LNCaP clone FGC (cell line): ENCODE data around the gene HUS1B.

Experiments used
- DNase-seq: peaks from one replicate; pipeline ENCODE4 v3.0.0-alpha.2; 2011; ENCODE audit warnings: low read depth
- H3K4me3 ChIP-seq: 2 replicates; pipeline ENCODE4 v1.5.1; 2011; ENCODE audit warnings: mild to moderate bottlenecking, low read depth, low read length, control low read depth
- TF ChIP-seq, protein P1 (sequence below): IDR thresholded peaks from 2 replicates; pipeline ENCODE4 v1.5.1; 2012; ENCODE audit warnings: mild to moderate bottlenecking; ENCODE audit not compliant: control insufficient read depth, insufficient read depth; ENCODE audit errors: extremely low read depth

Gene HUS1B

DNA sequence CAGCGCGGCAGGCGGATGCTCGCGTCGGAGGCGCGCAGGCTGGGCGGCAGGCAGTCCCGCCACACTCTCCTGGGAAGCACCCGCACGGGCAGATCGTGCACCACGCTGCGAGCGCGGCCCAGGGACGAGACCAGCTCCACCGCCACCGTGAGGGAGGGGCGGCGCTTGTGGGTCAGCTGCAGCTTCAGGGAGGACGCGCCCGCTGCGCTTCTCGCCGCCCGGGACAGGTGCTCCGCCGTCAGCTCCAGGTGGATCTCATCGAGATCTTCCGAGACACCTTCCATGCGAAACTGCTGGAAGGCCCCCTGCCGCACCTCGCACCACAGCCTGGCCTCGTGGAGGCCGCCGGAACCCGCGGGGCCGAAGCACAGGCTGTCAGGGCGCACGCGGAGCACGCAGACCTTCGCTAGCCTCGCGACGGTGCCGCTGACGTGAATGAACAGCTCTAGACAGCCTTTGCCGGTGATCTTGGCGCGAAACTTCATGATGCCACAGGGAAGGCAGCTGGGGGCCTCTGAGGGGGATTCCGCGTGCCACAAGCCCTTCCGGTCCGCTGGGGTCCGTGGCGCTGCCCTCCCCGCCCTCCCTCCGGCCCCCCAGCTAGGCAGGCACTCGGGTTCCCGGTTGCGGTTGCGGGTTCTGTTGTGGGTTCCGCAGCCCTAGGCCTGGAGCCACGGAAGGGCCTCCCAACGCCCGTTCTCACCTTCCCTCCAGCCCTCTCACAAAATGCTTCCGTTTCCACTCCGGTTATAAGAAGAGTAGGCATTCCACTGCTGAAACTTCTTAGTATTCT, at the start of gene HUS1B:
TSS of gene HUS1B (minus strand) at position 641 of the 793 bp plus-strand sequence. CDS start at position 485, 156 bp downstream.
- no peak within 1 kb of the TSS for H3K4me3 ChIP-seq
- no peak for DNase-seq
- TF ChIP-seq, protein P1, sequence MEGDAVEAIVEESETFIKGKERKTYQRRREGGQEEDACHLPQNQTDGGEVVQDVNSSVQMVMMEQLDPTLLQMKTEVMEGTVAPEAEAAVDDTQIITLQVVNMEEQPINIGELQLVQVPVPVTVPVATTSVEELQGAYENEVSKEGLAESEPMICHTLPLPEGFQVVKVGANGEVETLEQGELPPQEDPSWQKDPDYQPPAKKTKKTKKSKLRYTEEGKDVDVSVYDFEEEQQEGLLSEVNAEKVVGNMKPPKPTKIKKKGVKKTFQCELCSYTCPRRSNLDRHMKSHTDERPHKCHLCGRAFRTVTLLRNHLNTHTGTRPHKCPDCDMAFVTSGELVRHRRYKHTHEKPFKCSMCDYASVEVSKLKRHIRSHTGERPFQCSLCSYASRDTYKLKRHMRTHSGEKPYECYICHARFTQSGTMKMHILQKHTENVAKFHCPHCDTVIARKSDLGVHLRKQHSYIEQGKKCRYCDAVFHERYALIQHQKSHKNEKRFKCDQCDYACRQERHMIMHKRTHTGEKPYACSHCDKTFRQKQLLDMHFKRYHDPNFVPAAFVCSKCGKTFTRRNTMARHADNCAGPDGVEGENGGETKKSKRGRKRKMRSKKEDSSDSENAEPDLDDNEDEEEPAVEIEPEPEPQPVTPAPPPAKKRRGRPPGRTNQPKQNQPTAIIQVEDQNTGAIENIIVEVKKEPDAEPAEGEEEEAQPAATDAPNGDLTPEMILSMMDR, result no peak

DNA sequence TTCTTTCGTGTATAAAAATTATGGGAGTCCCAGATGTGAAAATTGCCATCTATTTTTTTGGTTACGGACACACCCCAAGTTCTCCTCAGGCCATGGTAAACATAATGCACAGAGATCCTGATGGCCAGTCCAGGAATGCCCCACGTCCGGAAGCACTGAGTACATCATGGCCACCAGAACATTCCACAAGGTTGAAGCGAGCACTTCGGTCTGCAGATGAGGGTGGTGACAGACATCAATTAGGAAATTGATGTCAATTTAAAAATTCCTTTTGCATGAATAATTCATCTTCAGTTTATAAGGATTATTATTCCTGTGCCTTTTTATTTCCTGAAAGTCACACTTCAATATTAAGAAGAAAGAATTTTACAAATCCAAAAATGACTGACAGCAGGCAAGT, 49.2 kb upstream of the HUS1B start:
- TF ChIP-seq, protein P1, result no peak
- no peak overlapping the region for H3K4me3 ChIP-seq
- DNase-seq, result no peak

DNA sequence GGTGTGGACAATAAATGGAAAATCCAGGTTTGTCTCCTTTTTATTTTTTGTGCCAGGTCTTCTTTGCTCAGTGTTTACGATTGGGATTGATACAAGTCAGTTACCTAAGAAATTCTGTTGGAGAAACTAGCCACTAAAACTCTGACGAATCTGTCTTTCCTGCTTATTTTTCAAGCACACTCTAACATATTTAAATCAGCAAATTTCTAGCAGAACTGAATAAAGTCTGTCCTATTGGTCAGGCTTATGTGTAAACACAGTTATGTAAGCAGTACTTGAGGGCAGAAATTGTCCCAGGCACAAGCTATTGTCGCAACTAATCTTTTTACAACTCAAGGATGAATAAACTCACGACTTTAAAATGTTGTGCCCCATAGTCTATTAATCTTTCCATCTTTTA, 48.1 kb upstream of the HUS1B start:
- TF ChIP-seq, protein P1, result no peak
- DNase-seq, result peak; percentile 11
- H3K4me3 ChIP-seq, result 0 out of 2 replicates have a peak overlapping the region, but pooled peaks have one; percentile 14

DNA sequence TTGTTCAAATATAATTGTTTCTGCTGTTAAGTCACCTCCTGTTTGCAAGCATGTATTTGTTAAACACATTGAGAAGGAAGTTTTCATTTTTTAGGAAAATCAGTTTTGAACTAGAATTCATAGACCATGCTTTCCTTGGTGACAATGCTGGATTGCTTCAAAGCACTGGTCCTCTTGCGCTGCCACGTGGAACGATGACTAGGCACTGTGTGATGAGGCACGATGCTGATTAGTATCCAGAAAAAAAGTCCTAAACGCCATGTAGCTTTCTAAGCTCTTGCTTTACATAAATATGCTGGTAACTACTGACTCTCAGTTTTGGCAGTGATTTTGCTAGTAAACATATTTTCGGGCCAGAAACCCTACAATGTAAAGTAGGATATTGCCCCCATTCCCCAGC, 47.1 kb upstream of the HUS1B start:
- TF ChIP-seq, protein P1, result no peak
- no peak for DNase-seq
- H3K4me3 ChIP-seq, result no peak overlapping the region

DNA sequence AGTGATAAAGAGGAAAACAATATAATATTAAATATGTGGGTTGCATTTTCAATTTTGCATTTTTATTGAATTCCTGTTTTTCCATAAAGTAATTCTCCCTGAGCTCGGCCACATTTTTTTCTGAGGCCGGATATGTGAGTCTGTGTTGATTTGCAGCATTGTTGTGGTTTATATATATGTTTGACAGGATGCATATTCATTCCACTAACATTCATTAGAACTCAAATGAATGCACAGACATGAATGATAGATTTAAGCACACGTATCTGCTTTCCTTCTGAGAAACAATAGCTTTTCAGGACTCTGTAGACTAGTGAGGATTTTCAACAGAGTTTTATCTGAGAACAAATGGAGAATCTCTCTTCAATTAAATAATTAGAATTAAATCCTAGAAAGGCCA, 46.7 kb upstream of the HUS1B start:
- no peak for DNase-seq
- TF ChIP-seq, protein P1, result no peak
- no peak overlapping the region for H3K4me3 ChIP-seq

DNA sequence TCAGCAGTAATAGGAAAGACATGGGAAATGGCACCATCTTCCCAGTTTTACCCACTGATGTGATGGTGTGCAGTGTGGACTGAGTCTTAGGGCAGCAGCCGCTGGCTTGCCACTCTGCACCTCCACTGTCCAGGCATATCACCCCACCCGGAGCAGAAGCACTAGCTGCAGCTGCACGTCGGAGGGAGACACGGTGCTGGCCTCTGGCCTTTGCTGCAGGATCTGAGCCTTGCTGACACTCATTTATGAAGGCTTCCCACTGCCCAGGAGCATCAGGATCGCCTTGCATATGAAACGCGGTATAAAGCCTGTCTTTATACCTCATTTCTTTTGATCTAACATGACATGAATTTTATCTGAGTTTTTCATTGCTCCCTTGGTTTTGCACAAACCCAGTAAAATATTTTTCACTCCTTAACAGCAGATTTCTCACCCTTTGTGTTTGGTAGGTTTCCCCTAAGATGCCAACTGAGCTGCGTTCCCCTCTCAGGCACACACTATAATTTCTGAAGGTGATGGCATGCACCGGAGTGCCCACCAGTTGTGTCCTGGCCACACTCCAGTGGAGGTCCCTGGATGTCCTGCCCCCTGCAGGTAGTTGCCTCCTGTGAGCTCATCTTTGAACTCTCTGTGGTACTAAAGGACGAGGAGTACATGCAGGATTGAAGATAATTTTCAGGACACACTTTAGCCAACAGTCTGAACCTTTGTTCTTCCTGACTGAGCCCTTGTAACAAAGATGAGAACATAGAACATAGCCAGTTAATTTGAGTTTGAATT, 45.0 kb upstream of the HUS1B start:
- TF ChIP-seq, protein P1, result no peak
- H3K4me3 ChIP-seq, result no peak overlapping the region
- no peak for DNase-seq
